Fibroblast of the aortic adventitia (primary cell): Measurements from ENCODE around the gene SLC7A10. TPM values are rescaled to one million over a fixed set of nuclear protein-coding genes. Genes with fewer than 3 reads are reported as not detected.

Source experiments
- DNase-seq: peaks from one replicate; pipeline ENCODE4 v3.0.0-alpha.2; 2010; ENCODE audit warnings: low read depth
- H3K4me3 ChIP-seq: 2 replicates; pipeline ENCODE4 v1.5.1; 2011; ENCODE audit warnings: low read depth, mild to moderate bottlenecking, control low read depth, low read length, moderate library complexity
- CTCF ChIP-seq: IDR thresholded peaks from 2 replicates; pipeline ENCODE4 v1.5.1; 2011; ENCODE audit warnings: mild to moderate bottlenecking, low read length, control low read depth, inconsistent platforms; ENCODE audit not compliant: insufficient read depth
- total RNA-seq: library from RNA; depleted of rRNA; stranded (reverse); fragments of >200 nt; gene quantifications from 2 replicates; pipeline ENCODE4 v1.2.3, GENCODE V29; 2012; ENCODE audit warnings: low replicate concordance

Gene SLC7A10
- not detected in 2 replicates for total RNA-seq

- TF ChIP-seq CTCF = no peak
- no peak for DNase-seq
- H3K4me3 ChIP-seq = no peak within 1 kb of the TSS
Observed at GRCh38 chr19:33225458-33225926, at the start of gene SLC7A10. SLC7A10 (minus strand) TSS chr19:33225850; CDS start chr19:33225703, 147 bp downstream.

- no peak overlapping the region for H3K4me3 ChIP-seq
- TF ChIP-seq CTCF = no peak
- no peak for DNase-seq
Observed at GRCh38 chr19:33274663-33275558, 49.3 kb upstream of the SLC7A10 start.

DNA sequence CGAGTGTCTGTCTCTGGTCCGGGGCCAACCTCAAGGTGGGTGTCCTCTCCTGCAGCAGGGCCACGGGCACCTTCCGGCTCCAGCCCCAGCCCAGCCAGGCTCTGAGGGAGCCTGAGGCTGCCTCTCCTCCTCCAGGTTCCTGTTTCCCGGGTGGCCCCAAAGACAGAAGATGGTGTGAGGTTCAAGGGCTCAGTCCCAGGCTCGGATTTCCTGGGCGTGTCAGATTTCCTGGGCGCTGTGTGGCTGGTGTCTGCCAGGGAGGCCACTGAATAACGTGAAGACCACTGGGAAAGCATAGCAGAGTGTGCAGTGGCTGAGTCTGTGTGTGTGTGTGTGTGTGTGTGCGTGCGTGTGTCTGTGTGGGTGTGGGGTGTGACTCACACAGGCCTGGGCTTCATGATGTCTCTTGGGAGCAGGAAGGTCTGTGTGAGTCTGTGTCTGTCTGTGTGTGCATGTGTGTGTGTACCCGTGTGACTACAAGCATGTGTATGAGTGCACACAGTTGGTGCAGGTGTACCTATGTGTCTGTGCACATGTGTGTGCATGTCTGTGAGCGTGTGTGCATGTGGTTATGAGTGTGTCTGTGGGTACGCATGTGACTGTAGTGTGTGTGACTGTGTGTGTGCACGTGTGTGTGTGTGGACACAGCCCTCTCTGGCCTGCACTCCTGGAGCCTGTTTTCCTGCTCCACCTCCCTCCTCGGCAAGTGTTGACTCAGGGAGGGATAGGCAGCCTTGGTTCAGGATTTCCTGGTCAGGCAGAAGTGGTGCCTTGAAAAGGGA lies 48.4 kb upstream of the SLC7A10 start:
- peak; percentile 94 for DNase-seq
- TF ChIP-seq CTCF = no peak
- H3K4me3 ChIP-seq = no peak overlapping the region

DNA sequence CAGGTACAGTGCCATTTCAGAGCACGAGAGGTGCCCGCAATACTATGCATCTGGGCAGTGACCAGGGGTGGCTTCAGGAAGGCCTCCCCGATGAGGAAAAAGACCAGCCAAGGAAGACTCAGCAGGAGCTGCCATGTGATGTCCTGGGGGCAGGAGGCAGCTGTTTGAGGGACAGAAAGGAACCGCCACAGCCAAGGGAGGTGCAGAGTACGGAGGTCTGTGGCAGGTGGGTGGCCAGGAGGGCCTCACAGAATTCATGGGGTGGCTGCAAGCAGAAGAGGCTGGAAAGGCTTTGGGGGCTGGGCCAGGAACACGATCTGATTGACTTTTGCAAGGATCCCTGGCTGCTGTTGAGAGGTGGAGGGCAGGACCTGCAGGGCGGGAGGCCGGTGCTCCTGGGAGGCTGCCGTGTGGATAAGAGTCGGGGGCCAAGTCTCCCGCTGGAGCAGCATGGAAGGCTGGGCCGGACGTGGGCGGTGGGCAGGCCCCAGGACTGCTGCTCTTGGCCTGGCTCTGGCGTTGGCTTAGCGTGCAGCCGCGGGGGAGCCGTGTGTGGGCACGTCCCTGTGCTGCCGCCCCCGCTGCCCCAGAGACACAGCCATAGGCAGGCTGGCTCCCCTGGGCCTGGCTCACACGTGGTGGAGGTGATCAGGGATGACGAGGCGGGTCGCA lies 47.6 kb upstream of the SLC7A10 start:
- TF ChIP-seq CTCF = no peak
- DNase-seq = peak; percentile 4
- no peak overlapping the region for H3K4me3 ChIP-seq

DNA sequence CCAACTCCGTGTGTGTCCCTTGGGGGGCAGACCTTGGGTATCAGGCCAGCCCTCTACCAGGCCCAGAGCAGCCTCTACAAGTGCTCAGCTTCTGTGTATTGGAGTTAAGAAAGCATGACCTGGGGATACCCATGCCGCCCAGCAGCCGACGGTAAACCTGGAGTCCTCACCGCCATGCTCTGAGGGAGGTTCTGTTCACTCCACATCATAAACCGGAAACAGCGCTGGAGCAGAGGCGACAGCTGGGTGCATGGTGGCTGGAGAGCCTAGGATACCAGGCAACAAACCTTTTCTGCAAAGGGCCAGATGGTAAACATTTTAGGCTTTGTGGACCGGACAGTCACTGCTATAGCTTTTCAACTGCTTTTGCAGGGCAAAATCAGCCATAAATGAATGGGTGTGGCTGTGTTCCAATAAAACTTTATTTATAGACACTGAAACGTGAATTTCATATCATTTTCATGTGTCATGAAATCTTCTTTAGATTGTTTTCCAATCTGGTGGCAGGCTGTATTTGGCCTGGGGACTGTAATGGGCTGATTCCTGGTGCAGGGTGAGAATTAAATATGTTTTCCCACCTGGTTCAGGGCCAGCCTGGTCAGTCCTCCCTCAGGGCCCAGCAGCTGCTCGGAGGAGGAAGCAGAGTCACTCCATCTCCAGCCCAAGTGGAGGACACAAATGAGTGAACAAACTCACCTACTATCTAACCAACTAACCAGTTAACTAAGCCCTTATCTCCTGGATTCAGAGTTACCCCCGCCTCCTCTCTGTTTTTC lies 45.8 kb upstream of the SLC7A10 start:
- H3K4me3 ChIP-seq = no peak overlapping the region
- no peak for TF ChIP-seq CTCF
- DNase-seq = no peak

GRCh38 chr19:33270769-33271168 lies 45.1 kb upstream of the SLC7A10 start:
- no peak for DNase-seq
- TF ChIP-seq CTCF = no peak
- H3K4me3 ChIP-seq = no peak overlapping the region
